Kidney epithelial cell (primary cell): ENCODE measurements around the gene ABCC5. TPM values are rescaled to one million over a fixed set of nuclear protein-coding genes. Genes with fewer than 3 reads are reported as not detected.

Source experiments
- DNase-seq: peaks from one replicate; pipeline ENCODE4 v3.0.0-alpha.2; 2010; ENCODE audit warnings: low read depth
- H3K27me3 ChIP-seq: 2 replicates; pipeline ENCODE4 v1.6.0; 2011; ENCODE audit warnings: low read length; ENCODE audit not compliant: control insufficient read depth, insufficient read depth
- H3K36me3 ChIP-seq: 2 replicates; pipeline ENCODE4 v1.5.1; 2011; ENCODE audit warnings: low read length; ENCODE audit not compliant: control insufficient read depth, insufficient read depth
- H3K4me3 ChIP-seq: 2 replicates; pipeline ENCODE4 v1.5.1; 2011; ENCODE audit warnings: low read depth, mild to moderate bottlenecking, control low read depth, low read length
- total RNA-seq: library from RNA; depleted of rRNA; stranded (reverse); fragments of >200 nt; gene quantifications from 2 replicates; pipeline ENCODE4 v1.2.3, GENCODE V29; 2015
- TF ChIP-seq, protein P1 (sequence below): IDR thresholded peaks from 2 replicates; pipeline ENCODE4 v1.5.1; 2011; ENCODE audit warnings: mild to moderate bottlenecking, moderate library complexity, low read length, control low read depth, inconsistent platforms; ENCODE audit not compliant: insufficient read depth, poor library complexity, severe bottlenecking

ABCC5 gene
- total RNA-seq, 1 donor from 2014 or later: 9.1 TPM

DNA sequence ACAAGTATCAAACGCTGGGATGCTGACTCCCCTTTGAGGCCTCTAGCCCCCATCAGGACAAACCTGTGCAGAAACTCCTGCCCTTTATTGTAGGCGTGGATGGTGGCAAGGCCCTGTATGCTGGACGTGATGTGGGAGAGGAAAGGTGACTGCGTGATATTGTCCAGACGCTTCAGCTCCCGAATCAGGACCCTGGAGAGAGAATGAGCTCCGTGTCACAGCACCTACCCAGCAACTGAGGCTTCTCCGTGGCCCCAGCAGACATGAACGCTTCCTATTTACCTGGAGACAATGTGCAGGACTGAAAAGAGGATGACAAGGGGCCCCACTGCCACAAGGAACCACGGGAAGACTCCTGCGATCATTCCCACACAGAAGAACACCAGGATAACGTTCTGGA, 68.0 kb downstream of the ABCC5 start:
- no peaks in the 10 kb centered on the region for H3K27me3 ChIP-seq
- TF ChIP-seq, protein P1, sequence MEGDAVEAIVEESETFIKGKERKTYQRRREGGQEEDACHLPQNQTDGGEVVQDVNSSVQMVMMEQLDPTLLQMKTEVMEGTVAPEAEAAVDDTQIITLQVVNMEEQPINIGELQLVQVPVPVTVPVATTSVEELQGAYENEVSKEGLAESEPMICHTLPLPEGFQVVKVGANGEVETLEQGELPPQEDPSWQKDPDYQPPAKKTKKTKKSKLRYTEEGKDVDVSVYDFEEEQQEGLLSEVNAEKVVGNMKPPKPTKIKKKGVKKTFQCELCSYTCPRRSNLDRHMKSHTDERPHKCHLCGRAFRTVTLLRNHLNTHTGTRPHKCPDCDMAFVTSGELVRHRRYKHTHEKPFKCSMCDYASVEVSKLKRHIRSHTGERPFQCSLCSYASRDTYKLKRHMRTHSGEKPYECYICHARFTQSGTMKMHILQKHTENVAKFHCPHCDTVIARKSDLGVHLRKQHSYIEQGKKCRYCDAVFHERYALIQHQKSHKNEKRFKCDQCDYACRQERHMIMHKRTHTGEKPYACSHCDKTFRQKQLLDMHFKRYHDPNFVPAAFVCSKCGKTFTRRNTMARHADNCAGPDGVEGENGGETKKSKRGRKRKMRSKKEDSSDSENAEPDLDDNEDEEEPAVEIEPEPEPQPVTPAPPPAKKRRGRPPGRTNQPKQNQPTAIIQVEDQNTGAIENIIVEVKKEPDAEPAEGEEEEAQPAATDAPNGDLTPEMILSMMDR: no peak
- no peak overlapping the region for H3K4me3 ChIP-seq
- H3K36me3 ChIP-seq: no peaks in the 10 kb centered on the region
- no peak for DNase-seq

DNA sequence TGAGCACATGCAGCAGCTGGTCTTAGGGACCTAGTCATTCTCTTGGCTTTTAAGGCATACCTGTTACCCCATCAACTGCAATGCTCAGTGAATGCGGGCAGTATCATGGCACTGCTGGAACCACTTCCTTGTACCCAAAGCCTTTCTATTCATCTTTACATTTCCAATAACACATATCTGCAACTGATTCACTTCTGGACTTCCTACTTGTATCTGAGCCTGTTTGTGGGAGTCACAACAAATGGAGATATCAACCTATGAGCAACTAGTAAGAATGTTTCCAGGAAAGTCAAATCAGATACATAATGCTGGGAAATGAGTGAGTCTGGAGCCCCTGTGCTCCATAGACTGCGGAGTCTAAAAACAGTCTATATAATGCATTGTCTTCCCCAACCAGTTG, 71.6 kb downstream of the ABCC5 start:
- peaks cover 1% of the 10 kb centered on the region for H3K36me3 ChIP-seq
- DNase-seq: no peak
- H3K4me3 ChIP-seq: no peak overlapping the region
- TF ChIP-seq, protein P1: no peak
- H3K27me3 ChIP-seq: no peaks in the 10 kb centered on the region

DNA sequence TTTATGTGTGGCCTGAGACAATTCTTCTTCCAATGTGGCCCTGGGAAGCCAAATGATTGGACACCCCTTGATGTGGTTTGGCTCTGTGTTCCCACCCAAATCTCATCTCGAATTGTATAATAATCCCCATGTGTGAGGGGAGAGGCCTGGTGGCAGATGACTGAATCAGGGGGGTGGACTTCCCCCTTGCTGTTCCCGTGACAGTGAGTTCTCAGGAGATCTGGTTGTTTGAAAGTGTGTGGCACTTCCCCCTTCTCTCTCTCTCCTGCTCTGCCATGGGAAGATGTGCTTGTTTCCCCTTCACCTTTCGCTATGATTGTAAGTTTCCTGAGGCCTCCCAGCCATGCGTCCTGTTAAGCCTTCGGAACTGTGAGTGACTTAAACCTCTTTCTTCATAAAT, 72.9 kb downstream of the ABCC5 start:
- H3K36me3 ChIP-seq: peaks cover 1% of the 10 kb centered on the region
- DNase-seq: no peak
- no peaks in the 10 kb centered on the region for H3K27me3 ChIP-seq
- TF ChIP-seq, protein P1: no peak
- no peak overlapping the region for H3K4me3 ChIP-seq

DNA sequence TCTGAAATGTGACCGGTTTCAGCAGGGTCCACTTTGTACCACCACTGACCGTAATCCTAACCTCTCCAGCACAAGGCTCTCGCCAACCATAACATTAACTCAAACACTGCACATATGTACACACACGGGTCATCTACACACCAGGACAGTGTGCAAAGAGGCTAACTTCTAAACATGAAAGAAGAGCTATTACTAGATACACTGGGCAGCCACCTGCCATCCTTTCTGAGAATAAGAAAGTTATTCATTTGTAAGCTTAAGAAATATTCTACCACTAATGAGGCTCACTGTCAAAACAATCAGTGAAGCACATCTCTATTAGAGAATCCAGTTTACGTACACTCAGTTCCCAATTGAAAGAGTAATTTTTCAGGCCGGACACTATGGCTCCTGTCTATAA, 73.9 kb downstream of the ABCC5 start:
- Histone ChIP-seq H3K4me3 (no peak overlapping the region), H3K36me3 (peaks cover 1% of the 10 kb centered on the region), H3K27me3 (no peaks in the 10 kb centered on the region)
- TF ChIP-seq, protein P1: no peak
- DNase-seq: no peak

DNA sequence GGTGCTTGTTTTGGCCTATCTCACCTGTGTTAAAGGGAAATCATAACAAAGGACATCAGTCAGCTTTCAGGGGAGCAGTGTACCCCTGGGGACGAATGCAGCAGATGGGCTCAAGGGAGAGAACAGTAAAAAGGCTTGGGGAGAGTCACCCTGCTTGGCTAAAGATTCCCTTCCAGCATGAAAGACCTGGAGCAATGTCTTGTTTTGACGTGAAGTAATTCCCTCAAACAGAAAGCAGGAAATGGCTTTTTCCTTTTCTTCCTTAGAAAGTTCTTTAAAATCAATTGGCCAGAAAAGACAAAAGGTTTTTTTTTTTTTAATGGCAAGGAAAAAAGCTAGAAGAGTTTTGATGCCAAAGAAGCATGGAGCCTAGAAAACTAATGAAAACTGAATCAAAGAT, 76.5 kb downstream of the ABCC5 start:
- DNase-seq: no peak
- TF ChIP-seq, protein P1: no peak
- Histone ChIP-seq H3K27me3 (no peaks in the 10 kb centered on the region), H3K4me3 (no peak overlapping the region), H3K36me3 (peaks cover 3% of the 10 kb centered on the region)

DNA sequence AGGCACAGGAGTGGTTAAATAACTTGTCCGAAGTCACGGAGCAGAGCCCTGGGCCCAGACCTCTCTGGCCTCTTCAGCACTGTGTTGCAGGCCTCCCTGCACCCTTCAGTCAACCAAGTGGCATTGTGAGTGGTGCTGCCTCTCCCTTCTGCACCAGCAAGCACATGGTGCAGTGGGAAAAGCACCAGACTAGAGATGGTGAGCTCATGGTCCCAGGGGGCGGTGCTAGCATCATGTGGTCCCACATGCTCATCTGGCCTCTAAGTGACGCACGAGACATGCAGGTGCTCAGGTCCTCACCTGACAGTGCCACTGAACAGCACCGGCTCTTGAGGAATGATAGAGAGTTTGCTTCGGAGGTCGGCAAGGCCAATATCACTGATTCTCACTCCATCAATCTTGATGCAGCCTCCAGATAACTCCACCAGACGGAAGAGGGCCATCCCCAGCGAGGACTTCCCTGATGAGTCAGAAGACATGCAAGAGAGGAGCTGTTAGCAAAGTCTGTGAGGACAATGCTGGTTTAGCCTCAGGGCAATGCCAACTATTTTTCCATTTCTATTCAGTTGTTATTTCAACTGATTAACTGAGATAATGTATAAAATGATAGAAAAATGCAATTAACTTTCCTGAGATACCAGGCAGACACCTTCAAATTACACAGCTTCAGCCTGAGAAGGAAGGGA, 79.9 kb downstream of the ABCC5 start:
- Histone ChIP-seq H3K36me3 (peaks cover 3% of the 10 kb centered on the region), H3K4me3 (no peak overlapping the region), H3K27me3 (no peaks in the 10 kb centered on the region)
- DNase-seq: no peak
- TF ChIP-seq, protein P1: no peak
